Neural progenitor cell (in vitro differentiated cells): Measurements from ENCODE around the gene RCOR1.

ENCODE experiments used
- EZH2 ChIP-seq: fragments of 200-600 bp; sonication (generic); IDR thresholded peaks from 2 replicates; pipeline ENCODE4 v1.6.1; 2017; ENCODE audit warnings: antibody characterized with exemption, mild to moderate bottlenecking, moderate library complexity
- TF ChIP-seq, protein P1 (sequence below): fragments of 200-600 bp; sonication (generic); IDR thresholded peaks from 2 replicates; pipeline ENCODE4 v1.5.1; 2017; ENCODE audit warnings: antibody characterized with exemption, mild to moderate bottlenecking

GRCh38 chr14:102581193-102581592 lies 11.3 kb upstream of the RCOR1 start:
- TF ChIP-seq, protein P1, sequence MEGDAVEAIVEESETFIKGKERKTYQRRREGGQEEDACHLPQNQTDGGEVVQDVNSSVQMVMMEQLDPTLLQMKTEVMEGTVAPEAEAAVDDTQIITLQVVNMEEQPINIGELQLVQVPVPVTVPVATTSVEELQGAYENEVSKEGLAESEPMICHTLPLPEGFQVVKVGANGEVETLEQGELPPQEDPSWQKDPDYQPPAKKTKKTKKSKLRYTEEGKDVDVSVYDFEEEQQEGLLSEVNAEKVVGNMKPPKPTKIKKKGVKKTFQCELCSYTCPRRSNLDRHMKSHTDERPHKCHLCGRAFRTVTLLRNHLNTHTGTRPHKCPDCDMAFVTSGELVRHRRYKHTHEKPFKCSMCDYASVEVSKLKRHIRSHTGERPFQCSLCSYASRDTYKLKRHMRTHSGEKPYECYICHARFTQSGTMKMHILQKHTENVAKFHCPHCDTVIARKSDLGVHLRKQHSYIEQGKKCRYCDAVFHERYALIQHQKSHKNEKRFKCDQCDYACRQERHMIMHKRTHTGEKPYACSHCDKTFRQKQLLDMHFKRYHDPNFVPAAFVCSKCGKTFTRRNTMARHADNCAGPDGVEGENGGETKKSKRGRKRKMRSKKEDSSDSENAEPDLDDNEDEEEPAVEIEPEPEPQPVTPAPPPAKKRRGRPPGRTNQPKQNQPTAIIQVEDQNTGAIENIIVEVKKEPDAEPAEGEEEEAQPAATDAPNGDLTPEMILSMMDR: no peak
- TF ChIP-seq EZH2: no peak
